MM.1S (cell line): ENCODE results near the gene GAB3.
"Not testable (repeated sequence)": the region's sequence is repeated elsewhere in the genome, so short reads cannot be mapped to it uniquely, and the experiment has no call there.

Source experiments
- CTCF ChIP-seq: fragments of 300-600 bp; sonication (generic); IDR thresholded peaks from 2 replicates; pipeline ENCODE4 v1.5.1; 2016; ENCODE audit warnings: antibody characterized with exemption, low read length, mixed read lengths
- EZH2 ChIP-seq: fragments of 300-600 bp; sonication (generic); optimal IDR thresholded peaks from 2 replicates; pipeline ENCODE3; 2017; ENCODE audit warnings: low read depth, mild to moderate bottlenecking, antibody characterized with exemption, low read length, mixed read lengths

GRCh38 chrX:154643708-154644107 is 107.2 kb downstream of the GAB3 start:
- not testable (repeated sequence) for TF ChIP-seq CTCF, EZH2
